ENCODE data around the gene PABPN1L.
A peak's percentile ranks its signal among the peaks of the same experiment; 100 is the strongest.

PABPN1L gene

GRCh38 chr16:88903267-88903666 is 36.8 kb upstream of the PABPN1L start:
- Histone ChIP-seq H4K20me1 (ENCODE audit: insufficient read depth) (no peaks in the 10 kb centered on the region), H2AFZ (ENCODE audit: low read depth) (no peak overlapping the region), H3K4me1 (ENCODE audit: low read depth, poor library complexity, severe bottlenecking) (peaks cover 11% of the 10 kb centered on the region)

GRCh38 chr16:88902744-88903143 is 36.3 kb upstream of the PABPN1L start:
- H3K27me3 ChIP-seq (ENCODE audit: insufficient read depth, low read depth) = peaks cover 42% of the 10 kb centered on the region
- H3K4me3 ChIP-seq (IDR thresholded peaks at IDR 0.05; ENCODE audit: insufficient read depth, low read depth, low read length) = no peak overlapping the region
- no peak overlapping the region for H3K4me2 ChIP-seq
- H3K4me1 ChIP-seq (ENCODE audit: low read depth, poor library complexity, severe bottlenecking) = peaks cover 11% of the 10 kb centered on the region
- H3K9ac ChIP-seq = no peak overlapping the region
- H3K27ac ChIP-seq = no peak overlapping the region
- no peaks in the 10 kb centered on the region for H3K79me2 ChIP-seq (ENCODE audit: insufficient read depth, low read depth)
- no peak for TF ChIP-seq CTCF (conservative IDR thresholded peaks at IDR 0.05; ENCODE audit: low read depth, low read length)
- H4K20me1 ChIP-seq (ENCODE audit: insufficient read depth) = no peaks in the 10 kb centered on the region
- no peaks in the 10 kb centered on the region for H3K36me3 ChIP-seq (ENCODE audit: insufficient read depth)
- H2AFZ ChIP-seq (ENCODE audit: low read depth) = no peak overlapping the region

More at GRCh38 chr16:88903267-88903666, 36.8 kb upstream of the PABPN1L start:
- Histone ChIP-seq H3K79me2 (ENCODE audit: insufficient read depth, low read depth) (no peaks in the 10 kb centered on the region), H3K4me3 (IDR thresholded peaks at IDR 0.05; ENCODE audit: insufficient read depth, low read depth, low read length) (no peak overlapping the region), H3K27ac (no peak overlapping the region), H3K36me3 (ENCODE audit: insufficient read depth) (no peaks in the 10 kb centered on the region), H3K9ac (no peak overlapping the region), H3K27me3 (ENCODE audit: insufficient read depth, low read depth) (peaks cover 42% of the 10 kb centered on the region), H3K4me2 (no peak overlapping the region)
- no peak for TF ChIP-seq CTCF (conservative IDR thresholded peaks at IDR 0.05; ENCODE audit: low read depth, low read length)

- Histone ChIP-seq H3K4me2 (0 out of 2 replicates have a peak overlapping the region, but pooled peaks have one; percentile 12), H3K79me2 (ENCODE audit: insufficient read depth, low read depth) (no peaks in the 10 kb centered on the region)
These were observed 35.4 kb upstream of the PABPN1L start for GRCh38 chr16:88901718-88902337.

GRCh38 chr16:88900662-88901052 is 34.2 kb upstream of the PABPN1L start:
- Histone ChIP-seq H2AFZ (ENCODE audit: low read depth) (no peak overlapping the region), H3K79me2 (ENCODE audit: insufficient read depth, low read depth) (no peaks in the 10 kb centered on the region), H3K36me3 (ENCODE audit: insufficient read depth) (no peaks in the 10 kb centered on the region), H3K27me3 (ENCODE audit: insufficient read depth, low read depth) (peaks cover 47% of the 10 kb centered on the region), H4K20me1 (ENCODE audit: insufficient read depth) (no peaks in the 10 kb centered on the region), H3K27ac (no peak overlapping the region), H3K4me3 (IDR thresholded peaks at IDR 0.05; ENCODE audit: insufficient read depth, low read depth, low read length) (no peak overlapping the region), H3K4me1 (ENCODE audit: low read depth, poor library complexity, severe bottlenecking) (peaks cover 11% of the 10 kb centered on the region), H3K4me2 (no peak overlapping the region), H3K9ac (no peak overlapping the region)
- TF ChIP-seq CTCF (conservative IDR thresholded peaks at IDR 0.05; ENCODE audit: low read depth, low read length) = no peak

More at GRCh38 chr16:88901718-88902337, 35.4 kb upstream of the PABPN1L start:
- Histone ChIP-seq H3K27me3 (ENCODE audit: insufficient read depth, low read depth) (peaks cover 46% of the 10 kb centered on the region), H3K36me3 (ENCODE audit: insufficient read depth) (no peaks in the 10 kb centered on the region), H4K20me1 (ENCODE audit: insufficient read depth) (no peaks in the 10 kb centered on the region), H3K9ac (no peak overlapping the region), H3K4me1 (ENCODE audit: low read depth, poor library complexity, severe bottlenecking) (peaks cover 11% of the 10 kb centered on the region), H3K4me3 (IDR thresholded peaks at IDR 0.05; ENCODE audit: insufficient read depth, low read depth, low read length) (no peak overlapping the region), H3K27ac (no peak overlapping the region), H2AFZ (ENCODE audit: low read depth) (peak overlapping the region; percentile 16; the same call in 1 of the 2 replicates)
- TF ChIP-seq CTCF (conservative IDR thresholded peaks at IDR 0.05; ENCODE audit: low read depth, low read length) = no peak

Data from KMS-11 (cell line).